CD4-positive, alpha-beta T cell treated with Interleukin-4 for 1 hour (primary cell): Measurements from ENCODE around the gene CRYBA2.

Experiments
- DNase-seq, 2 donors: peaks; one replicate each; pipeline ENCODE4 v3.0.0-alpha.2; 2020 to 2022

CRYBA2 gene

GRCh38 chr2:218998414-218999002, 5.3 kb upstream of the CRYBA2 start:
- DNase-seq, result no peak

GRCh38 chr2:218997731-218998130, 4.5 kb upstream of the CRYBA2 start:
- no peak for DNase-seq

- DNase-seq, result no peak
These were observed 3.7 kb upstream of the CRYBA2 start for GRCh38 chr2:218996937-218997336.

GRCh38 chr2:218995972-218996711, 2.9 kb upstream of the CRYBA2 start:
- DNase-seq, result peak; percentile 71 to 78

GRCh38 chr2:218995561-218995960, 2.3 kb upstream of the CRYBA2 start:
- no peak for DNase-seq

- DNase-seq, result no peak
These were observed 398 bp downstream of the CRYBA2 start for GRCh38 chr2:218992703-218993344.

GRCh38 chr2:218992196-218992595, 1.0 kb downstream of the CRYBA2 start:
- DNase-seq, result no peak

GRCh38 chr2:218991674-218992168, 1.5 kb downstream of the CRYBA2 start:
- no peak for DNase-seq

GRCh38 chr2:218990612-218991011, 2.6 kb downstream of the CRYBA2 start:
- DNase-seq, result no peak

GRCh38 chr2:218990052-218990451, 3.2 kb downstream of the CRYBA2 start:
- no peak for DNase-seq

- DNase-seq, result no peak
These were observed 4.6 kb downstream of the CRYBA2 start for GRCh38 chr2:218988650-218989049.

GRCh38 chr2:218988164-218988563, 5.1 kb downstream of the CRYBA2 start:
- DNase-seq, result no peak

- DNase-seq, result no peak
These were observed 7.0 kb downstream of the CRYBA2 start for GRCh38 chr2:218986148-218986761.

- DNase-seq, result no peak
These were observed 7.7 kb downstream of the CRYBA2 start for GRCh38 chr2:218985325-218986091.

GRCh38 chr2:218985021-218985324, 8.2 kb downstream of the CRYBA2 start, which contains the start of gene FEV:
Gene FEV (minus strand): TSS chr2:218985184. CDS start chr2:218985075, 109 bp downstream.
- DNase-seq, result no peak

GRCh38 chr2:218984239-218985020, 8.8 kb downstream of the CRYBA2 start:
- no peak for DNase-seq

- no peak for DNase-seq
These were observed 9.3 kb downstream of the CRYBA2 start for GRCh38 chr2:218983934-218984238.

GRCh38 chr2:218983263-218983933, 9.8 kb downstream of the CRYBA2 start:
- DNase-seq, result no peak

- DNase-seq, result no peak
These were observed 10.5 kb downstream of the CRYBA2 start for GRCh38 chr2:218982586-218983262.

GRCh38 chr2:218981881-218982585, 11.2 kb downstream of the CRYBA2 start:
- DNase-seq, result no peak
